Gastrocnemius medialis (tissue), 4 donors: ENCODE measurements around the gene MCF2L2.

Source experiments
- POLR2A ChIP-seq, 2 donors: fragments of 450-650 bp; IDR thresholded peaks; one replicate each; pipeline ENCODE4 v1.6.1; 2017; ENCODE audit warnings: antibody characterized with exemption in 2 of 2, mild to moderate bottlenecking in 2 of 2, moderate library complexity in 2 of 2
- TF ChIP-seq, protein P1 (sequence below), 5 experiments: fragments of 450-650 bp in 3 of 5; fragments of 200-600 bp in 2 of 5; sonication (generic) in 2 of 5; IDR thresholded peaks in 4 of 5; conservative IDR thresholded peaks in 1 of 5; 1 replicate in 4 of 5; 2 replicates in 1 of 5; pipeline ENCODE4 v1.5.1; 2016 to 2019; ENCODE audit warnings: antibody characterized with exemption in 5 of 5, mild to moderate bottlenecking in 3 of 5, moderate library complexity in 3 of 5

DNA sequence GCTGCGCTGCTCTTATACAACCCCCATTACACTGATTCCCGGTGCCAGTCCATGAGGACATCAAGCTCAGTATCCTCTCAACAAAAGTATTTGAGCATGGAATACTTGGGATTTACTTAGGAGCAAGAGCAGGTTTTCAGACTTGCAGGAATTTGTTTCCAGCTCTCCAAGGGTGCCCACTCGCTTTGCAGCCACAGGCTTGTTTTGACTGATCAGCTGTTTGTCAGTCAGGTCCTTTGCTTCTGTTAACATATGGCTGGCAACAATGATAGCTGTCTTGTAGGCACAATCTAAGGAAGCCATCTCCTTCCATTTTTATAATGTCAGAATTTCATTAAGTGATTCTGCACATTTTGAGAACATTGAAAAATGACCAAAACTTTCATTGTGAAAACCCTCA, 38.2 kb upstream of the MCF2L2 start:
- TF ChIP-seq, protein P1, sequence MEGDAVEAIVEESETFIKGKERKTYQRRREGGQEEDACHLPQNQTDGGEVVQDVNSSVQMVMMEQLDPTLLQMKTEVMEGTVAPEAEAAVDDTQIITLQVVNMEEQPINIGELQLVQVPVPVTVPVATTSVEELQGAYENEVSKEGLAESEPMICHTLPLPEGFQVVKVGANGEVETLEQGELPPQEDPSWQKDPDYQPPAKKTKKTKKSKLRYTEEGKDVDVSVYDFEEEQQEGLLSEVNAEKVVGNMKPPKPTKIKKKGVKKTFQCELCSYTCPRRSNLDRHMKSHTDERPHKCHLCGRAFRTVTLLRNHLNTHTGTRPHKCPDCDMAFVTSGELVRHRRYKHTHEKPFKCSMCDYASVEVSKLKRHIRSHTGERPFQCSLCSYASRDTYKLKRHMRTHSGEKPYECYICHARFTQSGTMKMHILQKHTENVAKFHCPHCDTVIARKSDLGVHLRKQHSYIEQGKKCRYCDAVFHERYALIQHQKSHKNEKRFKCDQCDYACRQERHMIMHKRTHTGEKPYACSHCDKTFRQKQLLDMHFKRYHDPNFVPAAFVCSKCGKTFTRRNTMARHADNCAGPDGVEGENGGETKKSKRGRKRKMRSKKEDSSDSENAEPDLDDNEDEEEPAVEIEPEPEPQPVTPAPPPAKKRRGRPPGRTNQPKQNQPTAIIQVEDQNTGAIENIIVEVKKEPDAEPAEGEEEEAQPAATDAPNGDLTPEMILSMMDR (IDR thresholded peaks at IDR 0.05 in 4 of 5, conservative IDR thresholded peaks at IDR 0.05 in 1 of 5): no peak
- no peak for TF ChIP-seq POLR2A (IDR thresholded peaks at IDR 0.05)
